HepG2 (cell line): ENCODE measurements around the gene NEMP2. TPM values are rescaled to one million over a fixed set of nuclear protein-coding genes. Genes with fewer than 3 reads are reported as not detected.

Experiments used
- ATAD3A ChIP-seq: sonication (generic); formaldehyde crosslinking; IDR thresholded peaks from 2 replicates; pipeline ENCODE4 v1.4.0; 2020; ENCODE audit warnings: missing genetic modification reagents
- CREM ChIP-seq, 2 experiments: sonication (generic) in 1 of 2; formaldehyde crosslinking in 1 of 2; IDR thresholded peaks; 2 replicates each; pipeline versions ENCODE4 v1.4.0 to v1.6.1; 2016 to 2020; ENCODE audit warnings: antibody characterized with exemption in 1 of 2, mild to moderate bottlenecking in 1 of 2, missing genetic modification reagents in 1 of 2
- IKZF1 ChIP-seq: fragments of 450-650 bp; IDR thresholded peaks from 2 replicates; pipeline ENCODE4 v1.7.1; 2016
- LCORL ChIP-seq, 2 experiments: fragments of 450-650 bp in 1 of 2; sonication (generic) in 1 of 2; formaldehyde crosslinking in 1 of 2; IDR thresholded peaks; 2 replicates each; pipeline versions ENCODE4 v1.5.0 to v1.6.1; 2017 to 2020; ENCODE audit warnings: antibody characterized with exemption in 1 of 2, missing genetic modification reagents in 1 of 2
- NBN ChIP-seq: fragments of 450-650 bp; conservative IDR thresholded peaks from 2 replicates; pipeline ENCODE4 v1.6.1; 2017
- NPAS2 ChIP-seq: sonication (generic); formaldehyde crosslinking; IDR thresholded peaks from 2 replicates; pipeline ENCODE4 v1.8.0; 2022; ENCODE audit warnings: mild to moderate bottlenecking, missing genetic modification reagents, borderline replicate concordance
- U2AF2 ChIP-seq: fragments of 200-400 bp; formaldehyde crosslinking; IDR thresholded peaks from 2 replicates; pipeline ENCODE4 v1.6.1; 2017; ENCODE audit warnings: low read depth, mild to moderate bottlenecking, low read length
- ZMAT3 ChIP-seq: sonication (generic); formaldehyde crosslinking; conservative IDR thresholded peaks from 2 replicates; pipeline ENCODE4 v1.7.0; 2021; ENCODE audit warnings: missing genetic modification reagents
- ZMYM2 ChIP-seq: sonication (generic); formaldehyde crosslinking; IDR thresholded peaks from 2 replicates; pipeline ENCODE4 v1.8.0; 2022; ENCODE audit warnings: mild to moderate bottlenecking, missing genetic modification reagents
- ZNF207 ChIP-seq: fragments of 450-650 bp; IDR thresholded peaks from 2 replicates; pipeline ENCODE4 v1.6.1; 2016; ENCODE audit warnings: antibody characterized with exemption, borderline replicate concordance
- ZNF343 ChIP-seq: sonication (generic); formaldehyde crosslinking; IDR thresholded peaks from 2 replicates; pipeline ENCODE4 v1.4.0; 2020; ENCODE audit warnings: mild to moderate bottlenecking, missing genetic modification reagents
- ZNF446 ChIP-seq: sonication (generic); formaldehyde crosslinking; IDR thresholded peaks from 2 replicates; pipeline ENCODE4 v1.5.0; 2020; ENCODE audit warnings: mild to moderate bottlenecking, missing genetic modification reagents
- ZNF878 ChIP-seq: sonication (generic); formaldehyde crosslinking; IDR thresholded peaks from 2 replicates; pipeline ENCODE4 v1.8.1; 2023; ENCODE audit warnings: mild to moderate bottlenecking, missing genetic modification reagents, moderate library complexity
- polyA plus RNA-seq, 8 experiments: library from polyadenylated mRNA; depleted of rRNA in 3 of 8; stranded (reverse) in 7 of 8; unstranded in 1 of 8; fragments of >200 nt; fragmentation: Illumina TruSeq in 4 of 8; extraction: Trizol in 4 of 8; gene quantifications; 2 replicates each; pipeline versions ENCODE4 v1.2.1 to v1.2.3, GENCODE V29; 2011 to 2016; ENCODE audit warnings: low read depth in 4 of 8, missing spikeins in 1 of 8, mixed read lengths in 1 of 8; ENCODE audit not compliant: insufficient read depth in 1 of 8
- total RNA-seq, 5 experiments: library from RNA; depleted of rRNA; stranded (reverse); fragments of >200 nt; fragmentation: Illumina TruSeq; extraction: Trizol; gene quantifications; 2 replicates each; pipeline ENCODE4 v1.2.3, GENCODE V29; 2016; ENCODE audit warnings: low read depth in 1 of 5
- TF ChIP-seq, protein P1 (sequence below): sonication (generic); formaldehyde crosslinking; IDR thresholded peaks from 2 replicates; pipeline ENCODE4 v1.8.0; 2022; ENCODE audit warnings: mild to moderate bottlenecking, missing genetic modification reagents, moderate library complexity
- TF ChIP-seq, protein P2 (sequence below): sonication (generic); formaldehyde crosslinking; IDR thresholded peaks from 2 replicates; pipeline ENCODE4 v1.4.0; 2020; ENCODE audit warnings: missing genetic modification reagents, mild to moderate bottlenecking, borderline replicate concordance
- TF ChIP-seq, protein P3 (sequence below): sonication (generic); formaldehyde crosslinking; IDR thresholded peaks from 2 replicates; pipeline ENCODE4 v1.5.0; 2020; ENCODE audit warnings: mild to moderate bottlenecking, missing genetic modification reagents
- TF ChIP-seq, protein P4 (sequence below): sonication (generic); formaldehyde crosslinking; IDR thresholded peaks from 2 replicates; pipeline ENCODE4 v1.4.0; 2020; ENCODE audit warnings: missing genetic modification reagents, borderline replicate concordance

The NEMP2 gene
- total and polyA plus RNA-seq, 2 of the 13 experiments (the other 11 are each of a cell fraction or from before 2014, with no cell fraction given): 2.4 to 9.8 TPM

DNA sequence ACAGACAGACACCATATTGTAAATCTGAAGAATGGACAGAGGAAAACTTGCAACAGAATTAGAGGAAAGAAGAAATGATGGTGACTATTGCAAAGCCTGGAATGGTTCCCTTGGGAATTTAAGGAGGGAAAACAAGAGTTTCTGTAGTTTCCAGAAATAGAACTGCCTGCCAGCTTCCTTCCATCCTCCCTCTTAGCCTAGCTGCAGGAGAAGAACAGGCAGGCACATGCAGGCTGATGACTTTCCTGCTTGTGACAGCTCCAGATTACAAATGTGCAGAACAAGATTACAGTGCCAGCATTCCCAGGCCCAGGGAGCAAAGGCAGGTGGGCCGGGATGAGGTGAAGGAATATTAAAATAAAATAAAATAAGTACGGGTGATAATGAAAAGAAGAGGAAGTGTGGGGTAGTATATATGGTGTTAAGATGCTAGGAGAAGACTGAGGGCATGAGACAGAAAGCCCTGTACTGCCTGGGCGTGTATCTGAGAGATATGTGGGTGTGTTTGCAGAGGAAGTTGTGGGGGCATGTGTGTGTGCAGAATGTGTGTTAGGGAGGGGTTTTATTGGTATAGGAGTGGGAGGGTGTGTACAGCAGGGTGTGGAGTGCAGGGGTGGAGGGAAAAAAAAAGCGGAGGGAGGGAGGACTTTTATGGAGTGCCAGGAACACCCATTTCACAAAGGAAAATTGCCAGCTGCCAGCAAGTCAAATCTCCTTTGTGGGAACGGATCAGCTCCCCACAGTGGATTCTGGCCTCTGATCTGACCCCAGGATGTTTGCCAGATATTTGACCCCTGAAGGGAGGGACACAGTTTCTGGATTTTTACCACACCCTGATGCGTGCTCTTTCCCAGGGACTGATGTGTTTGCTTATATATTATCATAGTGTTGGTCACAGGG lies 43.9 kb upstream of the NEMP2 start (continued):
- TF ChIP-seq ZNF446 (no peak), IKZF1 (no peak), ATAD3A (no peak), NBN (no peak), CREM (IDR thresholded peaks at IDR 0.05) (no peak), CREM (CRISPR knock-in tag; IDR thresholded peaks at IDR 0.05) (no peak), U2AF2 (no peak), LCORL (IDR thresholded peaks at IDR 0.05) (no peak), LCORL (CRISPR knock-in tag; IDR thresholded peaks at IDR 0.05) (peak; percentile 41; the same call in 1 of the 2 replicates), ZMYM2 (CRISPR knock-in tag) (no peak), NPAS2 (CRISPR knock-in tag) (no peak), ZNF207 (no peak), ZNF343 (no peak), ZNF878 (no peak), ZMAT3 (CRISPR knock-in tag) (no peak)
- TF ChIP-seq, protein P1, sequence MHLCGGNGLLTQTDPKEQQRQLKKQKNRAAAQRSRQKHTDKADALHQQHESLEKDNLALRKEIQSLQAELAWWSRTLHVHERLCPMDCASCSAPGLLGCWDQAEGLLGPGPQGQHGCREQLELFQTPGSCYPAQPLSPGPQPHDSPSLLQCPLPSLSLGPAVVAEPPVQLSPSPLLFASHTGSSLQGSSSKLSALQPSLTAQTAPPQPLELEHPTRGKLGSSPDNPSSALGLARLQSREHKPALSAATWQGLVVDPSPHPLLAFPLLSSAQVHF: no peak
- TF ChIP-seq, protein P2, sequence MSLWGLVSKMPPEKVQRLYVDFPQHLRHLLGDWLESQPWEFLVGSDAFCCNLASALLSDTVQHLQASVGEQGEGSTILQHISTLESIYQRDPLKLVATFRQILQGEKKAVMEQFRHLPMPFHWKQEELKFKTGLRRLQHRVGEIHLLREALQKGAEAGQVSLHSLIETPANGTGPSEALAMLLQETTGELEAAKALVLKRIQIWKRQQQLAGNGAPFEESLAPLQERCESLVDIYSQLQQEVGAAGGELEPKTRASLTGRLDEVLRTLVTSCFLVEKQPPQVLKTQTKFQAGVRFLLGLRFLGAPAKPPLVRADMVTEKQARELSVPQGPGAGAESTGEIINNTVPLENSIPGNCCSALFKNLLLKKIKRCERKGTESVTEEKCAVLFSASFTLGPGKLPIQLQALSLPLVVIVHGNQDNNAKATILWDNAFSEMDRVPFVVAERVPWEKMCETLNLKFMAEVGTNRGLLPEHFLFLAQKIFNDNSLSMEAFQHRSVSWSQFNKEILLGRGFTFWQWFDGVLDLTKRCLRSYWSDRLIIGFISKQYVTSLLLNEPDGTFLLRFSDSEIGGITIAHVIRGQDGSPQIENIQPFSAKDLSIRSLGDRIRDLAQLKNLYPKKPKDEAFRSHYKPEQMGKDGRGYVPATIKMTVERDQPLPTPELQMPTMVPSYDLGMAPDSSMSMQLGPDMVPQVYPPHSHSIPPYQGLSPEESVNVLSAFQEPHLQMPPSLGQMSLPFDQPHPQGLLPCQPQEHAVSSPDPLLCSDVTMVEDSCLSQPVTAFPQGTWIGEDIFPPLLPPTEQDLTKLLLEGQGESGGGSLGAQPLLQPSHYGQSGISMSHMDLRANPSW (CRISPR knock-in tag): no peak
- TF ChIP-seq, protein P3, sequence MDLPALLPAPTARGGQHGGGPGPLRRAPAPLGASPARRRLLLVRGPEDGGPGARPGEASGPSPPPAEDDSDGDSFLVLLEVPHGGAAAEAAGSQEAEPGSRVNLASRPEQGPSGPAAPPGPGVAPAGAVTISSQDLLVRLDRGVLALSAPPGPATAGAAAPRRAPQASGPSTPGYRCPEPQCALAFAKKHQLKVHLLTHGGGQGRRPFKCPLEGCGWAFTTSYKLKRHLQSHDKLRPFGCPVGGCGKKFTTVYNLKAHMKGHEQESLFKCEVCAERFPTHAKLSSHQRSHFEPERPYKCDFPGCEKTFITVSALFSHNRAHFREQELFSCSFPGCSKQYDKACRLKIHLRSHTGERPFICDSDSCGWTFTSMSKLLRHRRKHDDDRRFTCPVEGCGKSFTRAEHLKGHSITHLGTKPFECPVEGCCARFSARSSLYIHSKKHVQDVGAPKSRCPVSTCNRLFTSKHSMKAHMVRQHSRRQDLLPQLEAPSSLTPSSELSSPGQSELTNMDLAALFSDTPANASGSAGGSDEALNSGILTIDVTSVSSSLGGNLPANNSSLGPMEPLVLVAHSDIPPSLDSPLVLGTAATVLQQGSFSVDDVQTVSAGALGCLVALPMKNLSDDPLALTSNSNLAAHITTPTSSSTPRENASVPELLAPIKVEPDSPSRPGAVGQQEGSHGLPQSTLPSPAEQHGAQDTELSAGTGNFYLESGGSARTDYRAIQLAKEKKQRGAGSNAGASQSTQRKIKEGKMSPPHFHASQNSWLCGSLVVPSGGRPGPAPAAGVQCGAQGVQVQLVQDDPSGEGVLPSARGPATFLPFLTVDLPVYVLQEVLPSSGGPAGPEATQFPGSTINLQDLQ (CRISPR knock-in tag): no peak
- TF ChIP-seq, protein P4, sequence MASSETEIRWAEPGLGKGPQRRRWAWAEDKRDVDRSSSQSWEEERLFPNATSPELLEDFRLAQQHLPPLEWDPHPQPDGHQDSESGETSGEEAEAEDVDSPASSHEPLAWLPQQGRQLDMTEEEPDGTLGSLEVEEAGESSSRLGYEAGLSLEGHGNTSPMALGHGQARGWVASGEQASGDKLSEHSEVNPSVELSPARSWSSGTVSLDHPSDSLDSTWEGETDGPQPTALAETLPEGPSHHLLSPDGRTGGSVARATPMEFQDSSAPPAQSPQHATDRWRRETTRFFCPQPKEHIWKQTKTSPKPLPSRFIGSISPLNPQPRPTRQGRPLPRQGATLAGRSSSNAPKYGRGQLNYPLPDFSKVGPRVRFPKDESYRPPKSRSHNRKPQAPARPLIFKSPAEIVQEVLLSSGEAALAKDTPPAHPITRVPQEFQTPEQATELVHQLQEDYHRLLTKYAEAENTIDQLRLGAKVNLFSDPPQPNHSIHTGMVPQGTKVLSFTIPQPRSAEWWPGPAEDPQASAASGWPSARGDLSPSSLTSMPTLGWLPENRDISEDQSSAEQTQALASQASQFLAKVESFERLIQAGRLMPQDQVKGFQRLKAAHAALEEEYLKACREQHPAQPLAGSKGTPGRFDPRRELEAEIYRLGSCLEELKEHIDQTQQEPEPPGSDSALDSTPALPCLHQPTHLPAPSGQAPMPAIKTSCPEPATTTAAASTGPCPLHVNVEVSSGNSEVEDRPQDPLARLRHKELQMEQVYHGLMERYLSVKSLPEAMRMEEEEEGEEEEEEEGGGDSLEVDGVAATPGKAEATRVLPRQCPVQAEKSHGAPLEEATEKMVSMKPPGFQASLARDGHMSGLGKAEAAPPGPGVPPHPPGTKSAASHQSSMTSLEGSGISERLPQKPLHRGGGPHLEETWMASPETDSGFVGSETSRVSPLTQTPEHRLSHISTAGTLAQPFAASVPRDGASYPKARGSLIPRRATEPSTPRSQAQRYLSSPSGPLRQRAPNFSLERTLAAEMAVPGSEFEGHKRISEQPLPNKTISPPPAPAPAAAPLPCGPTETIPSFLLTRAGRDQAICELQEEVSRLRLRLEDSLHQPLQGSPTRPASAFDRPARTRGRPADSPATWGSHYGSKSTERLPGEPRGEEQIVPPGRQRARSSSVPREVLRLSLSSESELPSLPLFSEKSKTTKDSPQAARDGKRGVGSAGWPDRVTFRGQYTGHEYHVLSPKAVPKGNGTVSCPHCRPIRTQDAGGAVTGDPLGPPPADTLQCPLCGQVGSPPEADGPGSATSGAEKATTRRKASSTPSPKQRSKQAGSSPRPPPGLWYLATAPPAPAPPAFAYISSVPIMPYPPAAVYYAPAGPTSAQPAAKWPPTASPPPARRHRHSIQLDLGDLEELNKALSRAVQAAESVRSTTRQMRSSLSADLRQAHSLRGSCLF (CRISPR knock-in tag): no peak
